Measurements from ENCODE around the gene MIS18BP1.

- no peak for TF ChIP-seq CTCF (IDR thresholded peaks at IDR 0.05)
- TF ChIP-seq POLR2A (IDR thresholded peaks at IDR 0.05): no peak
Measured at GRCh38 chr14:45181329-45181728, 71.7 kb downstream of the MIS18BP1 start.
